Liver (tissue), 3 donors: ENCODE measurements around the gene SERPINB12.

Experiments
- ATF3 ChIP-seq: IDR thresholded peaks from 2 replicates; pipeline ENCODE4 v1.6.1; 2016; ENCODE audit warnings: antibody characterized with exemption
- EGR1 ChIP-seq, 2 donors: IDR thresholded peaks; 2 replicates each; pipeline ENCODE4 v1.6.1; 2016 to 2018; ENCODE audit warnings: antibody characterized with exemption in 2 of 2, low read depth in 2 of 2
- FOXA2 ChIP-seq: IDR thresholded peaks from 2 replicates; pipeline ENCODE4 v1.6.1; 2016; ENCODE audit warnings: antibody characterized with exemption
- GABPA ChIP-seq, 2 donors: IDR thresholded peaks in 1 of 2; conservative IDR thresholded peaks in 1 of 2; 2 replicates each; pipeline ENCODE4 v1.6.1; 2016; ENCODE audit warnings: antibody characterized with exemption in 2 of 2, mild to moderate bottlenecking in 1 of 2, moderate library complexity in 1 of 2
- JUND ChIP-seq, 2 donors: IDR thresholded peaks; 2 replicates each; pipeline ENCODE4 v1.6.1; 2016; ENCODE audit warnings: antibody characterized with exemption in 2 of 2
- RAD21 ChIP-seq, 2 donors: IDR thresholded peaks; 2 replicates each; pipeline ENCODE4 v1.6.1; 2016; ENCODE audit warnings: antibody characterized with exemption in 2 of 2, mild to moderate bottlenecking in 2 of 2
- REST ChIP-seq: IDR thresholded peaks from 2 replicates; pipeline ENCODE4 v1.6.1; 2016; ENCODE audit warnings: antibody characterized with exemption, mild to moderate bottlenecking
- RXRA ChIP-seq, 2 donors: IDR thresholded peaks; 2 replicates each; pipeline ENCODE4 v1.6.1; 2017 to 2018; ENCODE audit warnings: antibody characterized with exemption in 2 of 2, mild to moderate bottlenecking in 1 of 2
- TAF1 ChIP-seq: conservative IDR thresholded peaks from 2 replicates; pipeline ENCODE4 v1.6.1; 2016; ENCODE audit warnings: antibody characterized with exemption, mild to moderate bottlenecking
- YY1 ChIP-seq: IDR thresholded peaks from 2 replicates; pipeline ENCODE4 v1.6.1; 2016; ENCODE audit warnings: antibody characterized with exemption, mild to moderate bottlenecking
- TF ChIP-seq, protein P1 (sequence below): fragments of 150-350 bp; IDR thresholded peaks from 2 replicates; pipeline ENCODE4 v1.5.1; 2017; ENCODE audit warnings: improper control_type of control experiment, low read depth, low read length; ENCODE audit not compliant: missing input control
- donor health status: healthy.
- donor health status: healthy.

DNA sequence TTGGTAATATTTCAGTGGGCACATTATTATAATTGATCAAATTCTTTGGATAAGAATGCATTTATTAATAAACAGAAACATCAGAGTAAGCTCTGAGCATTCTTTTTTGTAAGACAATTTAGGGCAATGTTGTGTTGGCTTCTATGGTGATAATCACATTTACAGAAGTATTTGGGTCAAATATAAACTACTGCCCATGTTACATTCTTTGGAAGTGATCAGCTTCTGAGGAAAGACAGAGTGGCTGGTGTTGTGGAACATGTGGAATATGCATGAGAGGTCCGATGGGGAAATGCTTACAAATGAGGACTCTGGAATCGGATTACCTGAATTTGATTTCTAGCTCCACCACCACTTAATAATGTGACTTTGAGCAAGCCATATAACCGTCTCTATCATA is 64.4 kb downstream of the SERPINB12 start:
- TF ChIP-seq, protein P1, sequence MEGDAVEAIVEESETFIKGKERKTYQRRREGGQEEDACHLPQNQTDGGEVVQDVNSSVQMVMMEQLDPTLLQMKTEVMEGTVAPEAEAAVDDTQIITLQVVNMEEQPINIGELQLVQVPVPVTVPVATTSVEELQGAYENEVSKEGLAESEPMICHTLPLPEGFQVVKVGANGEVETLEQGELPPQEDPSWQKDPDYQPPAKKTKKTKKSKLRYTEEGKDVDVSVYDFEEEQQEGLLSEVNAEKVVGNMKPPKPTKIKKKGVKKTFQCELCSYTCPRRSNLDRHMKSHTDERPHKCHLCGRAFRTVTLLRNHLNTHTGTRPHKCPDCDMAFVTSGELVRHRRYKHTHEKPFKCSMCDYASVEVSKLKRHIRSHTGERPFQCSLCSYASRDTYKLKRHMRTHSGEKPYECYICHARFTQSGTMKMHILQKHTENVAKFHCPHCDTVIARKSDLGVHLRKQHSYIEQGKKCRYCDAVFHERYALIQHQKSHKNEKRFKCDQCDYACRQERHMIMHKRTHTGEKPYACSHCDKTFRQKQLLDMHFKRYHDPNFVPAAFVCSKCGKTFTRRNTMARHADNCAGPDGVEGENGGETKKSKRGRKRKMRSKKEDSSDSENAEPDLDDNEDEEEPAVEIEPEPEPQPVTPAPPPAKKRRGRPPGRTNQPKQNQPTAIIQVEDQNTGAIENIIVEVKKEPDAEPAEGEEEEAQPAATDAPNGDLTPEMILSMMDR = no peak
- no peak for TF ChIP-seq JUND (IDR thresholded peaks at IDR 0.05)
- no peak for TF ChIP-seq YY1
- TF ChIP-seq RAD21 (IDR thresholded peaks at IDR 0.05) = no peak
- TF ChIP-seq FOXA2 = no peak
- no peak for TF ChIP-seq REST
- TF ChIP-seq TAF1 = no peak
- no peak for TF ChIP-seq ATF3
- TF ChIP-seq RXRA (IDR thresholded peaks at IDR 0.05) = no peak
- no peak for TF ChIP-seq EGR1 (IDR thresholded peaks at IDR 0.05; ENCODE audit: low read depth in 2 of 2)
- TF ChIP-seq GABPA (IDR thresholded peaks at IDR 0.05 in 1 of 2, conservative IDR thresholded peaks at IDR 0.05 in 1 of 2) = no peak
